DMS114 treated with DMSO at 0.1 percent for 48 hours (cell line): ENCODE data around the gene KCND3.

ENCODE experiments used
- DNase-seq: peaks from one replicate; lab custom pipeline; 2025; ENCODE audit not compliant: unreplicated experiment; lab: John Stamatoyannopoulos, UW

The KCND3 gene

GRCh38 chr1:111882986-111883560 lies 106.4 kb downstream of the KCND3 start:
- DNase-seq = no peak

- DNase-seq = no peak
These were observed 106.9 kb downstream of the KCND3 start for GRCh38 chr1:111882559-111882958.

- DNase-seq = no peak
These were observed 108.3 kb downstream of the KCND3 start for GRCh38 chr1:111880881-111881837.

GRCh38 chr1:111879081-111879480 lies 110.4 kb downstream of the KCND3 start:
- DNase-seq = no peak

- no peak for DNase-seq
These were observed 110.8 kb downstream of the KCND3 start for GRCh38 chr1:111878649-111879048.

GRCh38 chr1:111878091-111878490 lies 111.4 kb downstream of the KCND3 start:
- no peak for DNase-seq

GRCh38 chr1:111876631-111877030 lies 112.8 kb downstream of the KCND3 start:
- no peak for DNase-seq

GRCh38 chr1:111875640-111876039 lies 113.8 kb downstream of the KCND3 start:
- DNase-seq = no peak

- DNase-seq = no peak
These were observed 115.9 kb downstream of the KCND3 start for GRCh38 chr1:111873460-111874030.

- no peak for DNase-seq
These were observed 119.3 kb downstream of the KCND3 start for GRCh38 chr1:111870181-111870580.

- DNase-seq = no peak
These were observed 121.5 kb downstream of the KCND3 start for GRCh38 chr1:111867868-111868440.

- DNase-seq = no peak
These were observed 124.6 kb downstream of the KCND3 start for GRCh38 chr1:111864862-111865261.

GRCh38 chr1:111863401-111863800 lies 126.1 kb downstream of the KCND3 start:
- no peak for DNase-seq

GRCh38 chr1:111862599-111862998 lies 126.9 kb downstream of the KCND3 start:
- no peak for DNase-seq

- no peak for DNase-seq
These were observed 127.9 kb downstream of the KCND3 start for GRCh38 chr1:111861523-111861922.

GRCh38 chr1:111857194-111857651 lies 132.2 kb downstream of the KCND3 start:
- no peak for DNase-seq

GRCh38 chr1:111856411-111857185 lies 132.9 kb downstream of the KCND3 start:
- DNase-seq = no peak

- no peak for DNase-seq
These were observed 134.2 kb downstream of the KCND3 start for GRCh38 chr1:111855260-111855659.

- DNase-seq = no peak
These were observed 137.2 kb downstream of the KCND3 start for GRCh38 chr1:111852261-111852721.

- DNase-seq = no peak
These were observed 137.9 kb downstream of the KCND3 start for GRCh38 chr1:111851552-111851951.

GRCh38 chr1:111850109-111850508 lies 139.4 kb downstream of the KCND3 start:
- DNase-seq = no peak
